ENCODE measurements around the gene TNS4.

Gene TNS4

DNA sequence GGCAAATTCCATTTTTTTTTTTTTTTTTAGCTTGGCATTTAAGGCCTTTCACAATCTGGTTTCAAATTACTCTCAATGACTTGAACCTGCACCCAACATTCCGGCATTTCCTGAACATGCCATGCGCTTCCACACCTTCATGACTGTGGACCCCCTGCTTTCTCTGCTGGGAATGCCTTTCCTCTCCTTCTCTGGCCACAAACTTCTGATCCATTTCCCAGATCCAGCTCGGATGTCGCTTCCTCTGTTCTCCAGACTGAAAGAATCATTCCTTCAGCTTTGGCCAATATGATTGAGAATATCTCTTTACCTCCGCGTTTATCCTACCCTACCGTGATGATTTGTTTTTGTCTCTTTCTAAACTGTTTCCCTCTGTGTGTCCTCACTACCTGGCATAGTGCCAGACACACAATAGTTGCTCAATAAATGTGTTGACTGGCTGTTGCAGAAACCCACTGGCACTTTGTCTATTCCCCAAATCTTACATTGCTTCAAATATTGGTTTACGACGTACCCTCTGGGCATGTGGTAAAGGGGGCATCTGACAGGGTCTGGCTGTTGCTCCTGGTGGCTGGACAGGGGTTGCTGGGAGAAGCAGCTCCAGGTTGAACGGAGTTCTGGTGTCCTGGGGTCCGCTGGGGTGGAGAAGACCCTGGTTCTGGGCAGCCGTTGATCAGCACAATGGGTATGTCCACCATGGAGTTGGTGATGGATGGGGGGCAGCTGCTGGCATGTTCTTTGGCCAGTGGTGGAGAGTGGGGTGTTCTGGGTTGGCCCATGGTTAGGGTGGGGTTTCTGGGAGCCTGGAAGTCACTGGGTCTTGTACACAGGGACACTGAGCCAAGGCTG lies 14.7 kb downstream of the TNS4 start:
- in situ Hi-C loops (cut with MboI; ENCODE audit: low sequenced_read_pairs, unreplicated experiment) = no loop called here
- no peak for DNase-seq (ENCODE audit: low spot score)

DNA sequence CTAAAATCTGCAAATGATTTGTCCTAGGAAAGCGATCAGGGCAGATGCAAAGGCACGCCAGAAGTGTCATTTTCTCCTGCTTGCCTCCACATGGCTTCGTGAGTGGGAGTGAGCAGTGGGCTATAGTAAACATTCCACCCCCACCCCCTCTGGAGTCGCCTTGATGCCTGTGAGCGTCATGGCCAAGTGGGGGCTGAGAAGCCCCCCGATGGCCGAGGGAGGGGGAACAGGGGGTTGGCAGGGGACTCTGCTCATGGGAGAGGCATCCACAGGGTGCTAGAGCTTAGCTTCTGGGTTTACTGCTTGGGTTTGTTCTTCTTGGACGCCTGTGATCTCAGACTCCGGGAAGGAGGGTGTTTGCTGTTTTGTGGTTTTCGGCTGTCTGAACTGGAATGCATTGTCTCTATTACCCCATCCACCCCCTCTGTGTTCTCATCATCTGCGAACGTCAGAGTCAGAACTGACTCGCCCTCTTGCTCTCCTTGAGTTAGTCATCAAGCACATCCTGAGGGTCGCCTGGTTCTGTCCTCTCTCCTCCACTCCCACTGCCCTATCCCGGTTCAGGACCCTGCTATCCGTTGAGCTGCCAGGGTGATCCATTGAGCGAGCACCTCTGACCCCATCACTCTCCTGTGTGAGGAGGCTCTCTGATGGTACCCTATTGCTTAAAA lies 15.4 kb downstream of the TNS4 start:
- in situ Hi-C loops (cut with MboI; ENCODE audit: low sequenced_read_pairs, unreplicated experiment) = no loop called here
- TF ChIP-seq, protein P1, sequence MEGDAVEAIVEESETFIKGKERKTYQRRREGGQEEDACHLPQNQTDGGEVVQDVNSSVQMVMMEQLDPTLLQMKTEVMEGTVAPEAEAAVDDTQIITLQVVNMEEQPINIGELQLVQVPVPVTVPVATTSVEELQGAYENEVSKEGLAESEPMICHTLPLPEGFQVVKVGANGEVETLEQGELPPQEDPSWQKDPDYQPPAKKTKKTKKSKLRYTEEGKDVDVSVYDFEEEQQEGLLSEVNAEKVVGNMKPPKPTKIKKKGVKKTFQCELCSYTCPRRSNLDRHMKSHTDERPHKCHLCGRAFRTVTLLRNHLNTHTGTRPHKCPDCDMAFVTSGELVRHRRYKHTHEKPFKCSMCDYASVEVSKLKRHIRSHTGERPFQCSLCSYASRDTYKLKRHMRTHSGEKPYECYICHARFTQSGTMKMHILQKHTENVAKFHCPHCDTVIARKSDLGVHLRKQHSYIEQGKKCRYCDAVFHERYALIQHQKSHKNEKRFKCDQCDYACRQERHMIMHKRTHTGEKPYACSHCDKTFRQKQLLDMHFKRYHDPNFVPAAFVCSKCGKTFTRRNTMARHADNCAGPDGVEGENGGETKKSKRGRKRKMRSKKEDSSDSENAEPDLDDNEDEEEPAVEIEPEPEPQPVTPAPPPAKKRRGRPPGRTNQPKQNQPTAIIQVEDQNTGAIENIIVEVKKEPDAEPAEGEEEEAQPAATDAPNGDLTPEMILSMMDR (IDR thresholded peaks at IDR 0.05; ENCODE audit: borderline replicate concordance, control extremely low read depth, extremely low read depth, insufficient read depth, missing control alignments) = no peak
- DNase-seq (ENCODE audit: low spot score) = no peak

More for the DNA sequence above, 14.7 kb downstream of the TNS4 start:
- TF ChIP-seq, protein P1 (IDR thresholded peaks at IDR 0.05; ENCODE audit: borderline replicate concordance, control extremely low read depth, extremely low read depth, insufficient read depth, missing control alignments) = no peak

DNA sequence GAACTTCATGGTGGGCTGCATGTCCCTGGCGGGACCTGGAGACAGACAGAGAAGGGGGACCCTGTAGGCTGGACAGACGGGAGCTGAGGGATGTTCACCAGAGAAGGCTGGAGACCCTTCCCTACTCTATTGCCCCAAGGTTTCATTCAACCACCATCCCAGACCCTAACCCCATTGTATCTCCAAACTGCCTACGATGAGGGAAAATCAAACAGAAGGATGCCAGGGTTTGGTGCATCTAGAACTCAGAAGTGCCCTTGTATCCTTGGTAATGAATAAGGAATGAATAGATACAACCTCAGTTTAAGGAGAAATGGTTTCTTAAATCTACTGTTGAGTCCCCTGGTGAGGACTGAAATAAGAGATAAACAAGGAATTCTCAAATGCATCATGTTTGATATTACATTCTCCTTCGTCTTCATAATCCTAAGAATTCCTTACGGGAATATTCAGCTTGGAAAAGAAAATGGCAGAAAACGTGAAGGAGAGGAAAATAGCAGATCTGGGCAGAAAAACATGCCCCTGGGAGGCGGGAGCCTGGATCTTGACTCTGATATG lies 16.4 kb downstream of the TNS4 start:
- TF ChIP-seq, protein P1 (IDR thresholded peaks at IDR 0.05; ENCODE audit: borderline replicate concordance, control extremely low read depth, extremely low read depth, insufficient read depth, missing control alignments) = no peak
- in situ Hi-C loops (cut with MboI; ENCODE audit: low sequenced_read_pairs, unreplicated experiment) = no loop called here
- DNase-seq (ENCODE audit: low spot score) = no peak

DNA sequence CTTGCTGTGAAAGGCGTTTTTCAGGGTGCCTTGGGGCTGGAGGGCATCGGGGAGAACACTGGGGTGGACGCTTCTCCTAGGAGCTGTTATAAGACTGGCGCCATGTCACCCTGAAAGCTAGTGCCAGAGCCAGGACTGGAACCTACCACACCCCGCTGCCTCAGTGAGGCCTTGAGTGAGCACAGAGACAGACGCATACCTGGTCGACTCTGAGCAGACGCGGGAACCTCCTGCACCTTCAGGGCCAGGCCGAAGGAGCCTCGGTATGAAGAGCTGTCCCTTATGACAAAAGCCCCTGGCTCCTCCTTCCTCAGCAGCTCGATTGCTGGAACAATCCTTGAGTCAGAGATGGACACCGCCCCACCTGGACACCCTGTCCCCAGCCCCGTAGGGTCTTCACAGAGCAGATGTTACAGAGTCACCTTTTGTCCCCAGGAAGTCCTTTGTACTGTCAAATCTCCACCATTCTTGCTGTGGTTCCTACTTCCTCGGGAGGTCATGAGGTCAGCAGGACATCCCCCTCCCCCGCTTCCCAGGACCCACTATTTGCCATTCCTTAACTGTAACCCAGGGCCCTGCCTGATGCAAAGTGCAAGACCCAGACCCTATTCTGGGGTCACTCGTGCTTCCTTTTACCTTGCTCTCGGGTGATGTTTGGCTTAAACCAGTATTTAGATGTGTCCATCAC lies 17.0 kb downstream of the TNS4 start:
- in situ Hi-C loops (cut with MboI; ENCODE audit: low sequenced_read_pairs, unreplicated experiment) = no loop called here
- TF ChIP-seq, protein P1 (IDR thresholded peaks at IDR 0.05; ENCODE audit: borderline replicate concordance, control extremely low read depth, extremely low read depth, insufficient read depth, missing control alignments) = no peak
- DNase-seq (ENCODE audit: low spot score) = no peak

DNA sequence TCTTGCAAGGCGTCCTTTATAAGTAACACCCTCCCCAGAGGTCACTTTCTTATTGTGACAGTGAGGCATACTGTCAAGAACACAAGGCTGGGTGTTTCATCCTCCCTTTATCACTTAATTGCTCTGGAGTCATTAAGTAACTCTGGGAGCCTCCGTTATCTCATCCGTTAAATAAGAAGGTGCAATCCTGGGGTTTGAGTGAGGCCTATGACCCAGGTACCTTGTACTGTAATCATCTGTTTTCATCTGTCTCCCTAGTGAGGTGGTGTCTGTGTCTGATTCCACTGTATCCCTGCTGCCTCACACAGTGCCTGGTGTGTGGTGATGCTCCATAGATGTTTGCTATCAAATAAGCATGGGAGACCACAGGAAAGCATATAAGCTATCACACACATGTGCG lies 17.7 kb downstream of the TNS4 start:
- DNase-seq (ENCODE audit: low spot score) = no peak
- TF ChIP-seq, protein P1 (IDR thresholded peaks at IDR 0.05; ENCODE audit: borderline replicate concordance, control extremely low read depth, extremely low read depth, insufficient read depth, missing control alignments) = no peak
- in situ Hi-C loops (cut with MboI; ENCODE audit: low sequenced_read_pairs, unreplicated experiment) = no loop called here

DNA sequence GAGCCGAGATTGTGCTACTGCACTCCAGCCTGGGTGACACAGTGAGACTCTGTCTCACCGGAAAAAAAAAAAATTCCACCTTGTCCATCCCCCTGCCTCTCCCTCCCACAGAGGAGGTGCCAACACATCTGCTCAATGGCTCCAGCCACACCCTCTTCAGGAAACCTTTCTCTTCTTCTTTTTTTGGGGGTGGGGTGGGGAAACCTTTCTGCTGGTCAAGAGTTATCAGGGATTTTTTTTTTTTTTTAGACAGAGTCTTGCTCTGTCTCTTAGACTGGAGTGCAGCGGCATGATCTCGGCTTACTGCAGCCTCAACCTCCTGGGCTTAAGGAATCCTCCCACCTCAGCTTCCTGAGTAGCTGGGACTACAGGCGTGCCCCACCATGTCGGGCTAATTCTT lies 18.7 kb downstream of the TNS4 start:
- TF ChIP-seq, protein P1 (IDR thresholded peaks at IDR 0.05; ENCODE audit: borderline replicate concordance, control extremely low read depth, extremely low read depth, insufficient read depth, missing control alignments) = no peak
- no peak for DNase-seq (ENCODE audit: low spot score)
- in situ Hi-C loops (cut with MboI; ENCODE audit: low sequenced_read_pairs, unreplicated experiment) = no loop called here
